Measurements from ENCODE around the gene AKAP6.
"Not testable (repeated sequence)": the region's sequence is repeated elsewhere in the genome, so short reads cannot be mapped to it uniquely, and the experiment has no call there.

The AKAP6 gene

GRCh38 chr14:32537166-32537565 lies 208.1 kb downstream of the AKAP6 start:
- DNase-seq (ENCODE audit: low read depth in 3 of 3): no peak

DNA sequence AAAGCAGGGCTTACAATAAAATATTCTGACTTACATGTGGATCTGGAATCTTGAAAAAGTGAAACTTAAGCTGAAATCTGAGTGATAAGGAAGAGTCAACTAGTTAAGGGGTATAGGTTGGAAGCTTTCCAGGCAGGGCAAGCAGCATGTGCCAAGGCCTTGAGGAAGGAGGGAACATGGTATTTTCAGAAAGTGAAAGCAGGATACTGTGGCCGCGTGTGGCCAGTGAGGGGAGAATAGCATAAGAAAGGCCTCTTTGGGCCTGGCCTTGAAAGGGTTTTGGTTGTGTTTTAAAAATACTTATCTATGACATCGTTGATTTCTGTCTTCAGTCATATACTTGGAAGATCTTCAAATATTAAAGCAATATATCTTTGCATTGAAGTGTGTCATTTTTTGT lies 213.4 kb downstream of the AKAP6 start:
- no peak for DNase-seq (ENCODE audit: low read depth in 3 of 3)

DNA sequence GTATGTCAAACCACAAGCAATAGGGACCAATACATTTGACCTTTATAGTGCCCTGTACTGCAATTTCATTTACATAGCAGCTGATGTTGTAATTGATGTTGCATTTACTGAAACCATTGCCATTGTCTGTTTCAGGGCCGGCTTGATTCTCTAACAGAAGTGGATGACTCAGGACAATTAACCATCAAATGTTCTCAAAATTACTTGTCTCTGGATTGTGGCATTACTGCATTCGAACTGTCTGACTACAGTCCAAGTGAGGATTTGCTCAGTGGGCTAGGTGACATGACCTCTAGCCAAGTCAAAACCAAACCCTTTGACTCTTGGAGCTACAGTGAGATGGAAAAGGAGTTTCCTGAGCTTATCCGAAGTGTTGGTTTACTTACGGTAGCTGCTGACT lies 216.0 kb downstream of the AKAP6 start:
- DNase-seq (ENCODE audit: low read depth in 3 of 3): no peak

- no peak for DNase-seq (ENCODE audit: low read depth in 3 of 3)
Measured at GRCh38 chr14:32545506-32546210, 216.6 kb downstream of the AKAP6 start.

- no peak for DNase-seq (ENCODE audit: low read depth in 3 of 3)
Measured at GRCh38 chr14:32546246-32546645, 217.1 kb downstream of the AKAP6 start.

DNA sequence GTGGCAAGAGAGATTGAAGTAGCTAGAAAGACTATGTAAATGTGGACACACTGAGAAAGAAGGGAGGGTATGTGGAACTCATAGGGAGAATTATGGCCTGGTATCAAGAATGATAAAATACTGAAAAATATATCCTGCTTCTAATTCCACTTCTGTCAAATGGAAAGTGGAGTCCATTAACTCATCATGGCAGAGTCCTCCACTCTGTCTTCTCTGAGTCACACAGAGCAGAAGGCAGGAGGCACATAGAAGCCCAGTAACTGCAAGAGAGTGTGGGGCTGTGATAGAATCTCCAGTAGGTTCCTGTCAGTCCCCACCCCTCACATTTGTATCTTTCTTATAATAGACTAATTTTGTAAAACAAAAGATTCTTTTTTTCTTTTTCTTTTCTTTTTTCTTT lies 223.7 kb downstream of the AKAP6 start:
- no peak for DNase-seq (ENCODE audit: low read depth in 3 of 3)

DNA sequence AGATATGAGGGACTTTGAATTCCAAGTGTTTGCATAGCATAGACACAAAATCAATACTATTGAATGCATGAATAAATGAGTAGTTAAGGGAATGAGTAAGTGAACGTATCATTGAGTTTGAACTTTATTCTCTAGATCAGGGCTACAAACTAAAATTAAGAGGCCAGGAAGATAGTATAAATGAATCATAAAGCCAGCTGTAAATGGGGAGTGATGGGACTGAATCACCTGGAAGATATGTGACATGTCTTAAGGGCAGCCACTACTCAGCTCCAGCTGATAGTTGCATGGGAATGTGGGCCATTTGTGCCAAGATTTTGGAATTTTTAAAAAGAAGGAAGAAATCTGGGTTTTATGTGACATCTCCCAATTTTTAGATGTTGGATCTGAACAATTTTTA lies 229.9 kb downstream of the AKAP6 start:
- DNase-seq (ENCODE audit: low read depth in 3 of 3): no peak

GRCh38 chr14:32559590-32559989 lies 230.5 kb downstream of the AKAP6 start:
- no peak for DNase-seq (ENCODE audit: low read depth in 3 of 3)

DNA sequence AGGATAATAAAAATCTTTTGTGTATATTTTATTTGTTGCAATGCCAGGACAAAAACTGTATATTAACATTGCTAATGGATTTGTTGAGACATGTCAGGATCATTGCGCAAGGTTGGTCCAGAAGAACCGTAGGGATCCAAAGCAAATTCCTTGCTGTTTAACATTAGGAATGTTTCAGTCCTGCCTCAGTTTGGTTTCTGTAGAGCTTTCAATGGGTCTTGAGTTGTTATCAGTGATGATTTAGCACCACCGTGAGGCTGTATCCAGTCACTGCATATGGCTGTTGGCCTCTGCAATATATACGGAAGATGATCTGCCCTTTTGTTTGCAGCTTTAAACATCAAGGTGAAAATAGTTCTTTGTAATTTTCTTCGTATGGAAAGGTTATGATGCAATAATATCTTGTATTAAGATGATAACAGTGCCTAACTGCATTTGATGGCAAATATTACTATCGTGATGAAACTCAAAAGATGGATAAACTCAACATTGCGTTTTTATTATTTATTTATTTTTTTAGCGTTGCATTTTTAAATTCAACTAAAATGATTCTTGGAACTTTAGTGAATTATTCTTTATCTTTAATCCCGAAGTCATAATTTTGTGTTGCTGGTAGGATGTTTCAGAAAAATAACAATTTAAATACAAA lies 231.2 kb downstream of the AKAP6 start:
- DNase-seq (ENCODE audit: low read depth in 3 of 3): peak in 2 of 3 experiments; percentile 2 to 9

DNA sequence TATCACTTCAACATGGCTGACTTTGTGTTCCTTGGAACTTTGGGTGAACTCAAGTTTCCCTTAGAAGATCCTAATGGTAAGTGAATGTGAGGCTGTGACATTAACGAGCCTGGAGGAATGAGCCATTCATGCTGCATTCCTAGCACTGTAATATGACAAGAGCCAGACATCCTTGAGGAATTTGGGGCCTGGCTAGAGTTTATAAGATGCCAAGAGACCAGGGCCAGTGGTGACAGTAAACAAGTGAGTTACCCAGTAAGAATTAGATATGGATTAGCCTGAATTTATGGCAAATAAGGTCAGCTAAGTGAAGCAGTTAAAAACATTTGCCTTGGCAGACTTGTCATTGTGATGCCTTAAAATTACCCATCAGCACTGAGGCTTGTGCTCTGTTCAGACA lies 232.4 kb downstream of the AKAP6 start:
- DNase-seq (ENCODE audit: low read depth in 3 of 3): no peak

GRCh38 chr14:32564596-32564995 lies 235.5 kb downstream of the AKAP6 start:
- no peak for DNase-seq (ENCODE audit: low read depth in 3 of 3)

GRCh38 chr14:32565256-32565655 lies 236.2 kb downstream of the AKAP6 start:
- DNase-seq (ENCODE audit: low read depth in 3 of 3): no peak

- no peak for DNase-seq (ENCODE audit: low read depth in 3 of 3)
Measured at GRCh38 chr14:32567543-32568384, 238.7 kb downstream of the AKAP6 start.

GRCh38 chr14:32571551-32571950 lies 242.5 kb downstream of the AKAP6 start:
- DNase-seq (ENCODE audit: low read depth in 3 of 3): no peak

- DNase-seq (ENCODE audit: low read depth in 3 of 3): no peak
Measured at GRCh38 chr14:32571995-32572866, 243.1 kb downstream of the AKAP6 start.

DNA sequence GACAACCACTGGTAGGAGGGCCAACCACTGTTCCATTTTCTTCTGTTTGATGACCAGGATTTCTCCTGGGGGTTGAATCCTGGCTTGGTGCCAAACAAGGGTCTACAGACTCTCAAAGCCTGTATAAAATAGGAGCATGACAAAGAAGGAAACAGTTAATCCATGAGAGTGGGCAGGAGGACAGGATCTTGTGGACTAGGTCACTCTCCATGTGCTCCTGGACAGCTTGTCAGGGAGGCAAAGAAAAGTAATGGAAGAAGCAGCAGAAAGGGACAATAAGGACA lies 243.7 kb downstream of the AKAP6 start:
- no peak for DNase-seq (ENCODE audit: low read depth in 3 of 3)

DNA sequence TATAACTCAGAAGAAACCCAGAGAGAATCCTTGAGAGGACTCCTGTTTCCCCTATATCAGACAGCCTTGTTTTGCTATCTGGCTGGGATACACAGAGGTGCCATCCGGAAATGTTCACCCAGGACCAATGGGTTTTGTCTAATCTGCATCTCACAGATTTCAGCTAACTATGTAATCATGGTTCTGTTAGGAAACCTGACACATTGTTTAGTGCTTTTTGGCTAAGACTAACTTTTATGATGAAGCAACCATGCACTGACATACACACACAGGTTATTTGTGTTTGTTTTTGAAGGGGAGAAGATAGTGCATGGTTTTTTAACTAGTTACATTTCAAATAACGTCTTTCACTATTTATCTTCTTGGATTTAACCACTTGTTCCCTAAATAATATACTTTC lies 245.2 kb downstream of the AKAP6 start:
- no peak for DNase-seq (ENCODE audit: low read depth in 3 of 3)

GRCh38 chr14:32576088-32576795 lies 247.1 kb downstream of the AKAP6 start:
- DNase-seq (ENCODE audit: low read depth in 3 of 3): peak in 2 of 3 experiments; percentile 5 to 11

GRCh38 chr14:32576977-32577376 lies 247.9 kb downstream of the AKAP6 start:
- DNase-seq (ENCODE audit: low read depth in 3 of 3): no peak

DNA sequence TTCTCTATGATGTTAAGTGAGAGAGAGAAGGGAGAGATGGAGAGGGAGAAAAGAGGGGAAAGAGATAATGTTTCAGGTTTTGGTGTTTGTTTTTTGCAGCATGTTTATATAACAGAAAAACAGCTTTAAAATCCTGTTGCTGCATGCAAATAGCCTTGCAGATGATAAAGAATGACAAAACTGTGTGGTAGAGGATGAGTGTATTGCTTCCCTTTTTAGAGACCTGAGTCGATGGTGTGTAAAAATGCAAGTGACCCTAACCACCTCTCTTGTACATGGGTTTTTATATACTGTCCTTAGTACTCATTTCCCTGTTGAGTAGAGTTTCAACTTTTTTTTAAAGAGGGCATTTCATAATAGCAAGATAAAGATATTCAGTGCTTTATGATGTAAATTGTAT lies 249.1 kb downstream of the AKAP6 start:
- no peak for DNase-seq (ENCODE audit: low read depth in 3 of 3)

GRCh38 chr14:32583427-32583826 lies 254.3 kb downstream of the AKAP6 start:
- not testable (repeated sequence) for DNase-seq (ENCODE audit: low read depth in 3 of 3)
